Nephron progenitor cell (in vitro differentiated cells): ENCODE results near the gene ACD.

Experiments used
- DNase-seq: peaks from one replicate; pipeline ENCODE4 v3.0.0; 2021
- H3K27ac Mint-ChIP-seq: 2 replicates; pipeline ENCODE4 v1.8.0; 2021; ENCODE audit warnings: mild to moderate bottlenecking, moderate library complexity, mixed read lengths
- H3K27me3 Mint-ChIP-seq: 2 replicates; pipeline ENCODE4 v1.8.0; 2021; ENCODE audit warnings: mild to moderate bottlenecking, low read depth, mixed read lengths; ENCODE audit not compliant: poor library complexity
- H3K36me3 Mint-ChIP-seq: 2 replicates; pipeline ENCODE4 v1.8.0; 2021; ENCODE audit warnings: low read depth, mixed read lengths
- H3K4me1 Mint-ChIP-seq: 2 replicates; pipeline ENCODE4 v1.8.0; 2021; ENCODE audit warnings: mixed read lengths
- H3K4me3 Mint-ChIP-seq: 2 replicates; pipeline ENCODE4 v1.8.0; 2021; ENCODE audit warnings: mild to moderate bottlenecking, moderate library complexity, mixed read lengths
- H3K9me3 Mint-ChIP-seq: 2 replicates; pipeline ENCODE4 v1.8.0; 2021; ENCODE audit warnings: mild to moderate bottlenecking, moderate library complexity, mixed read lengths
- CTCF ChIP-seq: fragments of 200-600 bp; sonication (generic); IDR thresholded peaks from 2 replicates; pipeline ENCODE4 v1.5.0; 2021; ENCODE audit warnings: antibody characterized with exemption

The ACD gene

DNA sequence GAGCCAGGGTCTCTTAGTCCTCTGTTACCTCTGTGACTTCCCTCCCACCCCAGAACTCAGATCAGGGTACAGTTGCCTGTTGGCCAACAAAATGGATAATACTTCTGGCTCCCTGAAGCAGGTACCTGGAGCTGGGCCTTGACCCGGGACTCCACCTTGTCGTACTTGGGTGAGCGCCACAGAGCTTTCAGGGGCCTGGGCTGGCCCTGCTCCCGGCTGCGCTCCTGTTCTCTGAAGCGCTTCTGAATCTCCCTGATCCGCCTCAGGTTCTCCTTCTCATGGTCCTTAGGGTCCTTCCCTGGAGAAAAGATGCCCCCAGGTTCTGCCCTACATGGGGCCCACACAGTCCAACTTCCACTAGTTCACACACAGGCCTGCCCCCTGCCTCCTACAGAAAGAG, 4.8 kb upstream of the ACD start:
- H3K36me3 Mint-ChIP-seq, result peaks cover 15% of the 10 kb centered on the region
- H3K4me1 Mint-ChIP-seq, result peaks cover 38% of the 10 kb centered on the region
- TF ChIP-seq CTCF, result no peak
- peaks cover 21% of the 10 kb centered on the region for H3K27me3 Mint-ChIP-seq
- peak overlapping the region; percentile 36 for H3K4me3 Mint-ChIP-seq
- DNase-seq, result no peak
- no peaks in the 10 kb centered on the region for H3K9me3 Mint-ChIP-seq
- no peak overlapping the region for H3K27ac Mint-ChIP-seq

- Mint-ChIP-seq H3K27ac (no peak overlapping the region), H3K9me3 (no peaks in the 10 kb centered on the region), H3K4me1 (peaks cover 43% of the 10 kb centered on the region), H3K27me3 (peaks cover 21% of the 10 kb centered on the region), H3K36me3 (peaks cover 15% of the 10 kb centered on the region), H3K4me3 (no peak overlapping the region)
- no peak for DNase-seq
- no peak for TF ChIP-seq CTCF
Observed at GRCh38 chr16:67664258-67664657, 4.2 kb upstream of the ACD start.

- Mint-ChIP-seq H3K4me3 (no peak overlapping the region), H3K9me3 (no peaks in the 10 kb centered on the region), H3K27me3 (peaks cover 21% of the 10 kb centered on the region), H3K4me1 (peaks cover 47% of the 10 kb centered on the region), H3K27ac (no peak overlapping the region), H3K36me3 (peaks cover 15% of the 10 kb centered on the region)
- no peak for TF ChIP-seq CTCF
- DNase-seq, result no peak
Observed at GRCh38 chr16:67663877-67664222, 3.8 kb upstream of the ACD start.

DNA sequence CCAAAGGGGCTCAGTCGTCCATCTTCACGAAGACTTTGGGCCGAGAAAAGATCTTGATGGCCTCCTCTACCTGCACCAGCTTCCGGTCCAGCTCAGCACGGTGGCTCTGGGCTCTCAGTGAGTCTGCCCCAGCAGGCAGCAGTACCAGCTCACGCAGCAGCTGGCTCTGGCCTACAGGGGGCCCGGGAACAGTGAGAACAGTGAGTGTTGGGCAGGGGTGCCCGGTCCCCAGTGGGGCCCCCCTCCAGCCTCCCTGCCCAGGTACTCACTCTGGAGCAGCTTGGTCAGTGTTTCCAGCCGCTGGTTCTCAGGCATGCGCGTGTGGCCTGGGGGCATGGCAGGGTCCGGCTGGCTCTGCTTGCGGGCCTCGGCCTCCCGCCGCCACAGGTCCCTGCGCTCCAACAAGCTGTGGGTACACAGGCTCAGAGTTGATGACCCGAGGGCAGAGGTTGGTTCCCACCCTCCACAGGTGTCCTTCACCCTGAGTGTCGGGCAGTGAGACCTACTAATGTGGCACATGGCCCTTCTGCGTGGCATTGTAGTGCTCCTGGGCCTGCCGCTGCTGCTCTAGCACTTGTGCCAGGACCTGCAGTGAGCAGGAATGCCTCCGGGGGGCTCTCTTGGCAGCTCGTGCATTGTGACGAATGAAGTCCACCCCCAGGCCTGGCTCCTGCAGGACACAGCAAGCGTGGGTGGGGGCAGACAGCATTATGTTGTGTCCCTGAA, 3.3 kb upstream of the ACD start:
- peaks cover 15% of the 10 kb centered on the region for H3K36me3 Mint-ChIP-seq
- no peak for DNase-seq

DNA sequence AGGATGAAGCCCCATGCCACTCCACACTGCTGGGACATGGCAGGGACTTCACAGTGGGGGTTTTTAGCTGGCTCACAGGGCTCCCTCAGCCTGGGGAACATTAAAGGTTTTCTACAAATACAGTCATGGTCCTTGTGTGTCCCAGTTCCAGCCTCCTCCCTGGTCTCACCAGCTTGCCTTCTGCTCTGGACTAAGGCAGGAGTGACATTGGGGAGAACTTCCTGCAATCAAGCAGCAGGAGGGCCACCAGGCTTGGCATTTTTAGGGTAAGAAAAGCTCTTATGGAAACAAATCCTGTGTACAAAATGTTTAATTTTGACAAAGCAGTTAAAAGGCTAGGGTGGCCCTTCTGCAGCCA, 2.6 kb upstream of the ACD start:
- Mint-ChIP-seq H3K27ac (no peak overlapping the region), H3K4me1 (peaks cover 47% of the 10 kb centered on the region), H3K27me3 (peaks cover 21% of the 10 kb centered on the region), H3K4me3 (no peak overlapping the region), H3K36me3 (peaks cover 15% of the 10 kb centered on the region), H3K9me3 (no peaks in the 10 kb centered on the region)
- no peak for TF ChIP-seq CTCF
- DNase-seq, result no peak

More for the DNA sequence above, 3.3 kb upstream of the ACD start:
- peaks cover 21% of the 10 kb centered on the region for H3K27me3 Mint-ChIP-seq
- no peaks in the 10 kb centered on the region for H3K9me3 Mint-ChIP-seq
- no peak overlapping the region for H3K27ac Mint-ChIP-seq
- H3K4me1 Mint-ChIP-seq, result peaks cover 47% of the 10 kb centered on the region
- H3K4me3 Mint-ChIP-seq, result no peak overlapping the region
- TF ChIP-seq CTCF, result peak; percentile 22
